ENCODE data around the gene ABCA13. TPM values are rescaled to one million over a fixed set of nuclear protein-coding genes. Genes with fewer than 3 reads are reported as not detected.

Gene ABCA13
- polyA plus RNA-seq, 1 of the 3 experiments (the other 2 are of a cell fraction): not detected

GRCh38 chr7:48617508-48617907 is 446.2 kb downstream of the ABCA13 start:
- H3K4me1 ChIP-seq (ENCODE audit: control insufficient read depth in 1 of 2, insufficient read depth in 2 of 2, low read depth in 1 of 2, low read length in 1 of 2): no peaks in the 10 kb centered on the region
- no peak for TF ChIP-seq ZBTB33 (IDR thresholded peaks at IDR 0.05; ENCODE audit: borderline replicate concordance, low read depth)
- no peak for TF ChIP-seq RFX5 (IDR thresholded peaks at IDR 0.05; ENCODE audit: low read length)
- no peak for TF ChIP-seq ELF1 (IDR thresholded peaks at IDR 0.05)

GRCh38 chr7:48617993-48618392 is 446.7 kb downstream of the ABCA13 start:
- no peaks in the 10 kb centered on the region for H4K20me1 ChIP-seq (ENCODE audit: insufficient read depth)
- no peak overlapping the region for H2AFZ ChIP-seq (ENCODE audit: low read depth)
- POLR2A ChIA-PET: no interaction called here
- no peak for DNase-seq
- 8% methylated on average over 3 of the region's 3 CpGs for WGBS (ENCODE audit: low lambda C conversion rate)
- no peaks in the 10 kb centered on the region for H3K36me3 ChIP-seq (replicated peaks in 1 of 2; ENCODE audit: control insufficient read depth in 1 of 2, insufficient read depth in 2 of 2, low read length in 1 of 2)
- H3K4me2 ChIP-seq: no peak overlapping the region
- no peaks in the 10 kb centered on the region for H3K79me2 ChIP-seq (ENCODE audit: insufficient read depth)
- no peak overlapping the region for H3K4me3 ChIP-seq (ENCODE audit: low read depth in 2 of 2, low read length in 1 of 2)
- H3K9me2 ChIP-seq: no peaks in the 10 kb centered on the region
- CTCF ChIA-PET: interaction anchor here (1.3 kb wide), 1 partner anchor 11 kb away, joined by 4 read pairs; no protein-coding TSS in a partner anchor
- no peak for TF ChIP-seq USF1 (IDR thresholded peaks at IDR 0.05; ENCODE audit: borderline replicate concordance, low read depth)
- TF ChIP-seq MEF2A (IDR thresholded peaks at IDR 0.05; ENCODE audit: borderline replicate concordance, low read depth): no peak
- TF ChIP-seq TCF12 (IDR thresholded peaks at IDR 0.05): no peak
- no peak for TF ChIP-seq PBX3 (IDR thresholded peaks at IDR 0.05)
- no peak for TF ChIP-seq USF2 (IDR thresholded peaks at IDR 0.05; ENCODE audit: borderline replicate concordance, low read depth, low read length)
- TF ChIP-seq TAF1 (IDR thresholded peaks at IDR 0.05; ENCODE audit: borderline replicate concordance, low read depth, low read length): no peak
- no peak for TF ChIP-seq JUND (IDR thresholded peaks at IDR 0.05)
- TF ChIP-seq RAD21 (IDR thresholded peaks at IDR 0.05; ENCODE audit: low read length): no peak
- no peak for TF ChIP-seq SIN3A (IDR thresholded peaks at IDR 0.05; ENCODE audit: borderline replicate concordance, low read depth, low read length)
- TF ChIP-seq GATA2 (CRISPR knock-in tag; IDR thresholded peaks at IDR 0.05): no peak
- no peak for TF ChIP-seq MXI1 (IDR thresholded peaks at IDR 0.05; ENCODE audit: low read depth, low read length)
- TF ChIP-seq RXRA (IDR thresholded peaks at IDR 0.05; ENCODE audit: borderline replicate concordance, low read depth): no peak
- no peak for TF ChIP-seq EP300 (IDR thresholded peaks at IDR 0.05; ENCODE audit: borderline replicate concordance in 1 of 2, low read depth in 1 of 2, low read length in 1 of 2)
- H3K27ac ChIP-seq (ENCODE audit: low read depth in 2 of 2, low read length in 1 of 2): no peak overlapping the region
- H3K9ac ChIP-seq: no peak overlapping the region
- no peaks in the 10 kb centered on the region; the same call in 1 of the 2 replicates for H3K27me3 ChIP-seq (ENCODE audit: insufficient read depth)
- H3K9me3 ChIP-seq: no peaks in the 10 kb centered on the region; the same call in 1 of the 2 replicates
- no peaks in the 10 kb centered on the region for H3F3A ChIP-seq (replicated peaks; ENCODE audit: insufficient read depth)
- no peaks in the 10 kb centered on the region for H3K4me1 ChIP-seq (ENCODE audit: control insufficient read depth in 1 of 2, insufficient read depth in 2 of 2, low read depth in 1 of 2, low read length in 1 of 2)

More at GRCh38 chr7:48617508-48617907, 446.2 kb downstream of the ABCA13 start:
- 0% methylated on average over 7 of the region's 7 CpGs for WGBS (ENCODE audit: low lambda C conversion rate)
- Histone ChIP-seq H3K27ac (ENCODE audit: low read depth in 2 of 2, low read length in 1 of 2) (no peak overlapping the region), H3K4me2 (no peak overlapping the region), H3K27me3 (ENCODE audit: insufficient read depth) (no peaks in the 10 kb centered on the region; the same call in 1 of the 2 replicates), H3K9me2 (no peaks in the 10 kb centered on the region), H3K79me2 (ENCODE audit: insufficient read depth) (no peaks in the 10 kb centered on the region), H3K36me3 (replicated peaks in 1 of 2; ENCODE audit: control insufficient read depth in 1 of 2, insufficient read depth in 2 of 2, low read length in 1 of 2) (no peaks in the 10 kb centered on the region), H3F3A (replicated peaks; ENCODE audit: insufficient read depth) (no peaks in the 10 kb centered on the region), H4K20me1 (ENCODE audit: insufficient read depth) (no peaks in the 10 kb centered on the region), H2AFZ (ENCODE audit: low read depth) (no peak overlapping the region), H3K4me3 (ENCODE audit: low read depth in 2 of 2, low read length in 1 of 2) (no peak overlapping the region), H3K9ac (no peak overlapping the region), H3K9me3 (no peaks in the 10 kb centered on the region; the same call in 1 of the 2 replicates)
- CTCF ChIA-PET: interaction anchor here (1.3 kb wide), 1 partner anchor 10 kb away, joined by 4 read pairs; no protein-coding TSS in a partner anchor
- DNase-seq: no peak
- POLR2A ChIA-PET: no interaction called here
